Glutamatergic neuron (in vitro differentiated cells): ENCODE data around the gene RAD51B. TPM values are rescaled to one million over a fixed set of nuclear protein-coding genes. Genes with fewer than 3 reads are reported as not detected.
"Not testable (repeated sequence)": the region's sequence is repeated elsewhere in the genome, so short reads cannot be mapped to it uniquely, and the experiment has no call there.

Experiments used
- DNase-seq: peaks from one replicate; pipeline ENCODE4 v3.0.0; 2022
- H3K27ac Mint-ChIP-seq: one replicate; pipeline ENCODE4 v1.8.0; 2020; ENCODE audit warnings: mild to moderate bottlenecking, mixed read lengths, inconsistent platforms; ENCODE audit not compliant: unreplicated experiment
- H3K27me3 Mint-ChIP-seq: one replicate; pipeline ENCODE4 v1.8.0; 2020; ENCODE audit warnings: mild to moderate bottlenecking, moderate library complexity, mixed read lengths, inconsistent platforms; ENCODE audit not compliant: unreplicated experiment
- H3K36me3 Mint-ChIP-seq: one replicate; pipeline ENCODE4 v1.8.0; 2020; ENCODE audit warnings: mild to moderate bottlenecking, mixed read lengths, inconsistent platforms; ENCODE audit not compliant: unreplicated experiment
- H3K4me1 Mint-ChIP-seq: one replicate; pipeline ENCODE4 v1.8.0; 2020; ENCODE audit warnings: mild to moderate bottlenecking, low read depth, mixed read lengths, inconsistent platforms; ENCODE audit not compliant: unreplicated experiment
- H3K4me3 Mint-ChIP-seq: one replicate; pipeline ENCODE4 v1.8.0; 2020; ENCODE audit warnings: mild to moderate bottlenecking, mixed read lengths, inconsistent platforms; ENCODE audit not compliant: unreplicated experiment
- H3K9me3 Mint-ChIP-seq: one replicate; pipeline ENCODE4 v1.8.0; 2020; ENCODE audit warnings: mild to moderate bottlenecking, moderate library complexity, mixed read lengths, inconsistent platforms; ENCODE audit not compliant: unreplicated experiment
- total RNA-seq: library from RNA; stranded (reverse); fragmentation: NEBNext Ultra II Directional; extraction: Animal tissue kit (Norgen Biotek cat#: 25700); gene quantifications from one replicate; pipeline ENCODE4 v1.2.1, GENCODE V29; 2021; ENCODE audit not compliant: unreplicated experiment
- TF ChIP-seq, protein P1 (sequence below): fragments of 200-600 bp; sonication (generic); IDR thresholded peaks from one replicate; pipeline ENCODE4 v1.5.0; 2021; ENCODE audit not compliant: partially characterized antibody, unreplicated experiment

The RAD51B gene
- total RNA-seq, 1 donor from 2014 or later = 9.7 TPM

DNA sequence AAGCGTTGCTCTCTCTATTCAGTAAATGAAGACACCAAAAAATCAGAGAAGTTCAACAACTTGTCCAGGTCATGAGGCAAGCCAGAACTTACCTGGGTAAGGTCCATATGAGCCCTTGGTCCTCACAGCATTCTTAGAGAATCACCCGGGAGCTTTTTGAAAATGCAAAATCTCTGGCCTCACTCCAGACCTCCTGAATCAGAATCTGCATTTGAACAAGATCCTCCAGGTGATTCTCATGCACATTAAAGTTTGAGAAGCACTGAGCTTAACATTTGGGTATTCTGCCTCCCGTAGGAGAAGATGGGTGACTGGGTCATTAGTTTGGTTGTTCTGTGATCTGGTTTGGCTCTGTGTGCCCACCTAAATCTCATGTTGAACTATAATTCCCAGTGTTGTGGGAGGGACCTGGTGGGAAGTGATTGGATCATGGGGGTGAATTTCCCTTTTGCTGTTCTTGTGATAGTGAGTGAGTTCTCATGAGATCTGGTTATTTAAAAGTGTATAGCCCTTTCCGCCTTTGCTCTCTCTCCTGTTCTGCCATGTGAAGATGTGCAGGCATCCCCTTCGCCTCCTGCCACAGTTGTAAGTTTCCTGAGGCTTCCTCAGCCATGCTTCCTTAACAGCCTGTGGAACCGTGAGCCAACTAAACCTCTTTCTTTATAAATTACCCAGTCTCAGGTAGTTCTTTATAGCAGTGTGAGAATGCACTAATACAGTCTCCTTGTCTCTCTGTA lies 221.2 kb downstream of the RAD51B start:
- no peak overlapping the region for H3K4me3 Mint-ChIP-seq

DNA sequence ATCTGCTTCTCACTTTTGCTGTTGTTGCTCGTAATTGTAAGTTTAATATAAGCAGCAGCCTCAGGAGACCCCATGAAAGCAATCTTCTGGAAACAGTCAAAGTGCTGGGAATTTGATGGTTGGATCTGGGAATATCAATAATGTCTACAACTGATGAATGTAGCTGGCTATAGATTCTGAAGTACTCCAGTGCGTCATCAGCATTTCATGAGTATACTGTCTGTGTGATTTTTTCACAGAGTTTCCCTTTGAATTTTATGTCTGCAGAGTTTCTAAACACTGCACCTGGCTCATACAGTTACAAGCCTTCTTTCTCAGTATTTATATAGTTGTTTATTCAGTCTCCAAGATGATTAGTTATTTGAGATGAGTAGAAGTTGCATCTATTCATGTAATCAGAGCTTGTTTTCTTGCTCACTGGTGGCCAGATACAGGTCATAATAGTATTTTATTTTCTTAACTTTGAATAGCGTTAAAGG lies 222.3 kb downstream of the RAD51B start:
- no peaks in the 10 kb centered on the region for H3K9me3 Mint-ChIP-seq
- peaks cover 10% of the 10 kb centered on the region for H3K4me1 Mint-ChIP-seq
- H3K36me3 Mint-ChIP-seq = no peaks in the 10 kb centered on the region
- H3K27ac Mint-ChIP-seq = no peak overlapping the region
- no peak for DNase-seq
- H3K4me3 Mint-ChIP-seq = no peak overlapping the region
- TF ChIP-seq, protein P1, sequence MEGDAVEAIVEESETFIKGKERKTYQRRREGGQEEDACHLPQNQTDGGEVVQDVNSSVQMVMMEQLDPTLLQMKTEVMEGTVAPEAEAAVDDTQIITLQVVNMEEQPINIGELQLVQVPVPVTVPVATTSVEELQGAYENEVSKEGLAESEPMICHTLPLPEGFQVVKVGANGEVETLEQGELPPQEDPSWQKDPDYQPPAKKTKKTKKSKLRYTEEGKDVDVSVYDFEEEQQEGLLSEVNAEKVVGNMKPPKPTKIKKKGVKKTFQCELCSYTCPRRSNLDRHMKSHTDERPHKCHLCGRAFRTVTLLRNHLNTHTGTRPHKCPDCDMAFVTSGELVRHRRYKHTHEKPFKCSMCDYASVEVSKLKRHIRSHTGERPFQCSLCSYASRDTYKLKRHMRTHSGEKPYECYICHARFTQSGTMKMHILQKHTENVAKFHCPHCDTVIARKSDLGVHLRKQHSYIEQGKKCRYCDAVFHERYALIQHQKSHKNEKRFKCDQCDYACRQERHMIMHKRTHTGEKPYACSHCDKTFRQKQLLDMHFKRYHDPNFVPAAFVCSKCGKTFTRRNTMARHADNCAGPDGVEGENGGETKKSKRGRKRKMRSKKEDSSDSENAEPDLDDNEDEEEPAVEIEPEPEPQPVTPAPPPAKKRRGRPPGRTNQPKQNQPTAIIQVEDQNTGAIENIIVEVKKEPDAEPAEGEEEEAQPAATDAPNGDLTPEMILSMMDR = no peak
- H3K27me3 Mint-ChIP-seq = no peaks in the 10 kb centered on the region

More for the DNA sequence above, 221.2 kb downstream of the RAD51B start:
- H3K9me3 Mint-ChIP-seq = no peaks in the 10 kb centered on the region
- no peak for DNase-seq
- TF ChIP-seq, protein P1 = no peak
- no peaks in the 10 kb centered on the region for H3K36me3 Mint-ChIP-seq
- no peak overlapping the region for H3K27ac Mint-ChIP-seq
- H3K4me1 Mint-ChIP-seq = peaks cover 10% of the 10 kb centered on the region
- H3K27me3 Mint-ChIP-seq = no peaks in the 10 kb centered on the region

DNA sequence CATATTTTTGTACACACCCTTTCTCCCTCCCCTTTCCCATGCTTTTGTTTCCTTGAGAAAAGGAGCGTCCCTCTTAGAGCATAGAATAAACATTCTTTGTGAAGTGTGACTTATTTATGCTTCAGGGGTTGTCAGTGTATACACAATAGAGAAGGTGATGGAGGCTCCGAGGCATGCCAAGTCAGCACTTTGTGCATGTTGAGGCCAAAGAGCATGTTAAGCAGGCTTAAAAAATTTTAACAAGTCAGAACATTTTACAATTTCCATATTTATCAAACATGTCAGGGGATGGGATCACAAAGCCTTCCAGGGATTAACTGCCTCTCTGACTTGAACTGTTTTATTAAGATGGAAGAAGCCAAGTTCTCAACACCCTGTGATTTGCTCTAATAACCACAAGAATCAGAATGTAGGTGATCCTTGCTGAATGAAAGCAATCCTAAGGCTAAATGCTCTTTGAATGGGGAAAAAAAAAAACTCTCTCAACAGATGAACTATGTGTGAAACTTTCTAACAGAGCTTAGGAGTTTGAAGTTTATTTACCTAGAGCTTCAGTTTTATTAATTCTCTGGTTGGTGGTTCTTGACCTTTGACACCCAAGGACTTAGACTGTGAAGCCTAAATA lies 223.1 kb downstream of the RAD51B start:
- no peaks in the 10 kb centered on the region for H3K27me3 Mint-ChIP-seq
- no peak overlapping the region for H3K4me3 Mint-ChIP-seq
- DNase-seq = no peak
- H3K9me3 Mint-ChIP-seq = no peaks in the 10 kb centered on the region
- peaks cover 10% of the 10 kb centered on the region for H3K4me1 Mint-ChIP-seq
- TF ChIP-seq, protein P1 = no peak
- no peaks in the 10 kb centered on the region for H3K36me3 Mint-ChIP-seq
- H3K27ac Mint-ChIP-seq = no peak overlapping the region

DNA sequence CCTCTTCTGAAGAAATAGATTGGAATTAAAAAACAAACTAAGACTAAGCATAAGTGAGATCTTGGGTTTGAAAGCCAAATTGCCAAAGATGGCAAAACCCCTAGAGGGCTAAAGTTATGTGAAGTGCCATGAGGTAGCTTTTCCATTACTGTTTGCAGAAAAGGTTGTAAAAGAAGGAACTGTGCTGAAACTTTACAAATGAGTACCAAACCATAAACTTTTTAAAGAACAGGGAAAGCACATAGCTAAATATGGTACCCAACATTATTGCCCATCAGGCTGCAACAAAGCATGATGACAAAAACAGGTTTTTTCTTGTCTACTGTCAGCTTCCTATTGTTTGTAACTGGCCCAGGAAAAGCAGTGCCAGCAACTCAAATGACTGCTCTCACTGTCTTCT lies 224.2 kb downstream of the RAD51B start:
- Mint-ChIP-seq H3K27ac (no peak overlapping the region), H3K9me3 (no peaks in the 10 kb centered on the region), H3K4me3 (no peak overlapping the region), H3K27me3 (no peaks in the 10 kb centered on the region), H3K36me3 (no peaks in the 10 kb centered on the region), H3K4me1 (peaks cover 10% of the 10 kb centered on the region)
- TF ChIP-seq, protein P1 = no peak
- DNase-seq = no peak

DNA sequence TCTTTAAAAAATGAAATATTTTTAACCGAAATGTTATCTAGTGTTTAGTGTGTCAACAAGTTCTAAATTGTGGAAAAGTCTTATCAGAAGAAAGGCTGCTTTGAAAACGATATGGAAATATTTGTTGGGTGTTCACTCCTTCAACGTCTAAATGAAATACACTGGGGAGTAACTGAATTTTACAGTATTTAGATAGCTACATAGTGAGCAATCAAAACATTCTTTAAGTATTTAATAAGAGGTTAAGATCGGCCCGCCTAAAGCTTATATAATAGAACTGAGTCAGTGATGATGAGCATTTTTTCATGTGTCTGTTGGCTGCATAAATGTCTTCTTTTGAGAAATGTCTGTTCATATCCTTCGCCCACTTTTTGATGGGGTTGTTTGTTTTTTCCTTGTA lies 228.3 kb downstream of the RAD51B start:
- TF ChIP-seq, protein P1 = no peak
- no peak for DNase-seq
- H3K4me3 Mint-ChIP-seq = no peak overlapping the region
- H3K4me1 Mint-ChIP-seq = no peaks in the 10 kb centered on the region
- no peaks in the 10 kb centered on the region for H3K36me3 Mint-ChIP-seq
- H3K9me3 Mint-ChIP-seq = peaks cover 2% of the 10 kb centered on the region
- no peak overlapping the region for H3K27ac Mint-ChIP-seq
- H3K27me3 Mint-ChIP-seq = peaks cover 2% of the 10 kb centered on the region

DNA sequence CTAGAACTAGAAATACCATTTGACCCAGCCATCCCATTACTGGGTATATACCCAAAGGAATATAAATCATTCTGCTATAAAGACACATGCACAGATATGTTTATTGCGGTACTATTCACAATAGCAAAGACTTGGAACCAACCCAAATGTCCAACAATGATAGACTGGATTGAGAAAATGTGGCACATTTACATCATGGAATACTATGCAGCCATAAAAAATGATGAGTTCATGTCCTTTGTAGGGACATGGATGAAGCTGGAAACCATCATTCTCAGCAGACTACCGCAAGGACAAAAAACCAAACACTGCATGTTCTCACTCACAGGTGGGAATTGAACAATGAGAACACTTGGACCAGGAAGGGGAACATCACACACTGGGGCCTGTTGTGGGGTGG lies 229.2 kb downstream of the RAD51B start:
- DNase-seq, H3K4me1 Mint-ChIP-seq, H3K27me3 Mint-ChIP-seq, H3K27ac Mint-ChIP-seq, H3K36me3 Mint-ChIP-seq, H3K4me3 Mint-ChIP-seq, H3K9me3 Mint-ChIP-seq: not testable (repeated sequence)
